Activated CD8-positive, alpha-beta memory T cell treated with anti-CD3 and anti-CD28 coated beads for 36 hours (primary cell): ENCODE measurements around the gene IL17RA. TPM values are rescaled to one million over a fixed set of nuclear protein-coding genes. Genes with fewer than 3 reads are reported as not detected.

Source experiments
- CTCF ChIA-PET: fragments of 350-600 bp; sonication (Branson Sonifier 250); formaldehyde crosslinking; loops from one replicate; lab custom pipeline; 2021; ENCODE audit warnings: antibody characterized with exemption; lab: Charles Lee
- POLR2A ChIA-PET: fragments of 350-600 bp; sonication (Branson Sonifier 250); formaldehyde crosslinking; loops from one replicate; lab custom pipeline; 2021; ENCODE audit warnings: antibody characterized with exemption; lab: Charles Lee
- total RNA-seq, 2 experiments: library from RNA; stranded (reverse); gene quantifications; one replicate each; pipeline ENCODE4 v1.2.3, GENCODE V29; 2021

The IL17RA gene
- total RNA-seq, 2 experiments from 2014 or later: 18.7 to 20.4 TPM

DNA sequence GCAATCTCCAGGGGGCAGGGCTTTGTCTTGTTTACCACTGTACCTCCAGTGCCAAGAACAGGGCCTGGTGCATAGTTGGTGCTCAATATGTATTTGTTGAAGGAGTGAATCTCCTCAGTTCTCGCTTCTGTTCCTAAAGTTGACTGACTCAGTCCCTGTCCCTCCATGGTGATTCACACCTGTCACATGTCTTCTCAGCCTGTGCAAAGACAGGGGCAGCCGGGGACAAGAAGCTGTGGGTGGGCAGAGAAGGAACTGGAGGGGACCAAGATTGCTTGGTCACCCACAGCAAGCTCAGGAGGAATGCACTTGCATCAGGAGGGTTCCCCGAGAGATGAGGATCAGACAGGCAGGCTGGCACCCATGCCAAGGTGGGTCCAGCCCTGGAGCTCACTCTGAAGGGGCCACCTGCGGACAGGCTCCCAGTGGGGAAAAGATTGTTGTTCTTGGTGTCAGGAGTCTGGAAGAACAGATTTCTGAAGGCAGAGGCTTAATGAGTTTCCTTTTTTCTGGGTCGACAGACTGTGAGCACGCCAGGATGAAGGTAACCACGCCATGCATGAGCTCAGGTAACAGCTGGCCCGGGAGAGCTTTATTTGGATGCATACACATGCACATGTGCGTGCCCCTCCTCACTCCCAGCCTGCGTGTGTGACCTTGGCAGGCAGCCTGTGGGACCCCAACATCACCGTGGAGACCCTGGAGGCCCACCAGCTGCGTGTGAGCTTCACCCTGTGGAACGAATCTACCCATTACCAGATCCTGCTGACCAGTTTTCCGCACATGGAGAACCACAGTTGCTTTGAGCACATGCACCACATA lies 16.9 kb downstream of the IL17RA start:
- ChIA-PET CTCF (interaction anchor here (1.6 kb wide), 1 partner anchor 70 kb away, joined by 5 read pairs; no protein-coding TSS in a partner anchor), POLR2A (no interaction called here)

DNA sequence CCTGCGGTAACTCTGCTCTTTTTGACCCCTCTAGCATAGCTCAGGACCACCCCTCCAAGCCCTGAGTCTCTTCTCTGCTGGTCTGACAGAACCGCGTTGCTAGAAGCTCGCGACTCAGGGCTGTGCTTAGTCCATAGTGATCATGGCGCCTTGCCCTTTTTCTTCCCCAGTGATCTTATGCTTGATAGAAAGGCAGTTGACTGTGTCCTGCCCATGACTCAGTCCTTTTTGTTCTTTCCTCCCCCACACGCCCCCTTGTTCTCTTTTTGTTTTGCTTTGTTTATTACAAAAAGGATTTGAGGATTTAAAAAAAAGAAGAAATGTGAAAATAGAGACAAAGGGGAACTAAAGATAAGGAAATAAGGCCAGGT lies 17.5 kb downstream of the IL17RA start:
- ChIA-PET CTCF (interaction anchor here (1.6 kb wide), 1 partner anchor 69 kb away, joined by 5 read pairs; no protein-coding TSS in a partner anchor), POLR2A (interaction anchor here (0.5 kb wide), 1 partner anchor 134 kb away, joined by 8 read pairs; no protein-coding TSS in a partner anchor)

- CTCF ChIA-PET: no interaction called here
- POLR2A ChIA-PET: no interaction called here
Observed at GRCh38 chr22:17103351-17103750, 18.6 kb downstream of the IL17RA start.

DNA sequence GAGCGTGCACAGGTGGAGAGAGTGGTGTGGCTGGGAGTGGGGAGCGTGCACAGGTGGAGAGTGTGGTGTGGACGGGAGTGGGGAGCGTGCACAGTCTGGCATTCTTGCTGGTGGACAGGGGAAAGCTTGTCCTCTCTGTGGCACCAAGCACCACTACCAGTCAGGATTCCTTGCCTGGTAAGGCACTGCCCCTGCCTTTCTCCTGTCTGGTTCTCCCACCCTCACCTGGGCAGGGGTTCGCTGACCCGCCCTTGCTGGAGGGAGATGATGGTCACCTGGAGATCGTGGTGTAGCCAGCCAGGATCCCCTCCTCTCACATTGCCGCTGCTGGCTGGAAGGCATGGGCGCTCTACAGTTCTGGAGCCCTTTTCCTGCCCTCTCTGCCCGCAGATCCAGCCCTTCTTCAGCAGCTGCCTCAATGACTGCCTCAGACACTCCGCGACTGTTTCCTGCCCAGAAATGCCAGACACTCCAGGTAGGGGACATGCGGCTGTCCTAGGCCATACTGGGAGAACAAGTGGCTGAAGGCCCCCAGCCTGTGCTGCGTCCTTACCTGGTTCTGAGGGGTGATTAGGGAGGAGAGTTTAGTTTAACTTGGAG lies 19.6 kb downstream of the IL17RA start:
- ChIA-PET CTCF (no interaction called here), POLR2A (no interaction called here)

DNA sequence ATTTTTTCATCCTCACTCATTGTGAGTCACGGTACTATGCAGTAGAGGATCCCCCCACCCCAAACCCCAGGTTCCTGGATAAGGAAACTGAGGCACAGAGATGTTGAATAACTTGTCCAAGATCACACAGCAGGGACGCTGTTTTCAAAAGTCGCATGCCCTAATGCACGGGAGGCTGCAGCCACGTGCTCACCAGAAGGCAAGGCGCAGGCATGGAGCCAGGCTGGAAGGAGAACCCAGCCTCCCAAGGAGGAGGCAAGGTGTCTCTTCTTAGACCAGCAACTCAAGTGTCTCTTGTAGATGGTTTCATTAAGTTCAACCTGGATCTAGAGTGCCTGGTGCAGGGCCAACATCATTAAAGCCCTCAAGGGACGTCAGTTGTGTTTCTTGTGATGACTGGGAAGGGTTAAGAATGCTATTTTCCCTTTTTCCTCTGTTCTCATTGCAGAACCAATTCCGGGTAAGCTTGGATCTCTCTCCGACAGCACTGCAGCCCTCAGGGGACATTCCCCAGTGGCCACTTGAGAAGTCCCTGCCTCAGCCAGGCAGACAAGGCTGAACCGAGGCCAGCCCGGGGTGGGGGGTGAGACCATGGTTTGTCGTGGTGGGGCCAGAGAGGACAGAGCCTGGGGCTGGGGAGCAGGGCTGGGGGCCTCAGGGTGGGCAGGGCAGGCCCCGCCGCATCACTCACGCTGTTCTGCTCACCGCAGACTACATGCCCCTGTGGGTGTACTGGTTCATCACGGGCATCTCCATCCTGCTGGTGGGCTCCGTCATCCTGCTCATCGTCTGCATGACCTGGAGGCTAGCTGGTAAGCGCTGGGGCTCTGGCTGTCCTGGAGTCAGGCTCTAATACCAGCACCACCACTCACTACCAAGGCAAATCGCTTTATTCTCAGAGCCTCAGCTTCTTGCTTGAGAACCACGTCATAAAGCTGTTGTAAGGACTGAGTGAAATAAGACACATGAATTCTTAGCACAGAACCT lies 20.6 kb downstream of the IL17RA start:
- ChIA-PET POLR2A (interaction anchor here (0.5 kb wide), 1 partner anchor 51 kb away, joined by 3 read pairs; no protein-coding TSS in a partner anchor), CTCF (no interaction called here)

GRCh38 chr22:17106161-17106784 lies 21.5 kb downstream of the IL17RA start:
- ChIA-PET CTCF (interaction anchor here (0.6 to 0.7 kb wide), 3 partner anchors 18 to 733 kb away, joined by 3 read pairs; no protein-coding TSS in a partner anchor), POLR2A (interaction anchor here (0.5 to 1.4 kb wide), 2 partner anchors 19 to 51 kb away, joined by 3 read pairs; no protein-coding TSS in a partner anchor)

GRCh38 chr22:17106785-17107546 lies 22.2 kb downstream of the IL17RA start:
- CTCF ChIA-PET: interaction anchor here (0.6 to 1.8 kb wide), 4 partner anchors 10 to 732 kb away, joined by 3 to 6 read pairs (median 3); no protein-coding TSS in a partner anchor

DNA sequence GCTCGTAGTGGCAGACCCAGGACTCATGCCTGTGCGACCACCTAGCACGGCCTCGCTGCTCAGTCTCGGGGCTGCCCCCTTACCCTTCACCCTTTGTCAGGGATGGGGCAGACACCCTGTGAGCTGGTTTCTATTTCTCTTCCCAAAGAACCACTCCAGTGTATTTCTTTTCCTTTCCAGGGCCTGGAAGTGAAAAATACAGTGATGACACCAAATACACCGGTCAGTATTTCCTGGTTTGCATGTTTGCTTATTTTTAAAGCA lies 22.7 kb downstream of the IL17RA start:
- ChIA-PET CTCF (interaction anchor here (1.8 kb wide), 1 partner anchor 9 kb away, joined by 6 read pairs; no protein-coding TSS in a partner anchor), POLR2A (interaction anchor here (1.4 kb wide), 1 partner anchor 20 kb away, joined by 3 read pairs; no protein-coding TSS in a partner anchor)

More at GRCh38 chr22:17106785-17107546, 22.2 kb downstream of the IL17RA start:
- POLR2A ChIA-PET: interaction anchor here (1.4 kb wide), 1 partner anchor 20 kb away, joined by 3 read pairs; no protein-coding TSS in a partner anchor

GRCh38 chr22:17108256-17109112 lies 23.7 kb downstream of the IL17RA start:
- ChIA-PET POLR2A (no interaction called here), CTCF (interaction anchor here (0.9 to 1.8 kb wide), 2 partner anchors 8 to 64 kb away, joined by 3 to 6 read pairs; no protein-coding TSS in a partner anchor)

DNA sequence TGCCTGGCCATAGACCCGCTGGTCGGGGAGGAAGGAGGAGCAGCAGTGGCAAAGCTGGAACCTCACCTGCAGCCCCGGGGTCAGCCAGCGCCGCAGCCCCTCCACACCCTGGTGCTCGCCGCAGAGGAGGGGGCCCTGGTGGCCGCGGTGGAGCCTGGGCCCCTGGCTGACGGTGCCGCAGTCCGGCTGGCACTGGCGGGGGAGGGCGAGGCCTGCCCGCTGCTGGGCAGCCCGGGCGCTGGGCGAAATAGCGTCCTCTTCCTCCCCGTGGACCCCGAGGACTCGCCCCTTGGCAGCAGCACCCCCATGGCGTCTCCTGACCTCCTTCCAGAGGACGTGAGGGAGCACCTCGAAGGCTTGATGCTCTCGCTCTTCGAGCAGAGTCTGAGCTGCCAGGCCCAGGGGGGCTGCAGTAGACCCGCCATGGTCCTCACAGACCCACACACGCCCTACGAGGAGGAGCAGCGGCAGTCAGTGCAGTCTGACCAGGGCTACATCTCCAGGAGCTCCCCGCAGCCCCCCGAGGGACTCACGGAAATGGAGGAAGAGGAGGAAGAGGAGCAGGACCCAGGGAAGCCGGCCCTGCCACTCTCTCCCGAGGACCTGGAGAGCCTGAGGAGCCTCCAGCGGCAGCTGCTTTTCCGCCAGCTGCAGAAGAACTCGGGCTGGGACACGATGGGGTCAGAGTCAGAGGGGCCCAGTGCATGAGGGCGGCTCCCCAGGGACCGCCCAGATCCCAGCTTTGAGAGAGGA lies 24.5 kb downstream of the IL17RA start:
- CTCF ChIA-PET: interaction anchor here (0.9 kb wide), 1 partner anchor 63 kb away, joined by 3 read pairs; no protein-coding TSS in a partner anchor
- POLR2A ChIA-PET: no interaction called here

DNA sequence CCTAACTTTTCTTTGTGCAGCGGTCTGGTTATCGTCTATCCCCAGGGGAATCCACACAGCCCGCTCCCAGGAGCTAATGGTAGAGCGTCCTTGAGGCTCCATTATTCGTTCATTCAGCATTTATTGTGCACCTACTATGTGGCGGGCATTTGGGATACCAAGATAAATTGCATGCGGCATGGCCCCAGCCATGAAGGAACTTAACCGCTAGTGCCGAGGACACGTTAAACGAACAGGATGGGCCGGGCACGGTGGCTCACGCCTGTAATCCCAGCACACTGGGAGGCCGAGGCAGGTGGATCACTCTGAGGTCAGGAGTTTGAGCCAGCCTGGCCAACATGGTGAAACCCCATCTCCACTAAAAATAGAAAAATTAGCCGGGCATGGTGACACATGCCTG lies 25.2 kb downstream of the IL17RA start:
- CTCF ChIA-PET: no interaction called here
- POLR2A ChIA-PET: no interaction called here

DNA sequence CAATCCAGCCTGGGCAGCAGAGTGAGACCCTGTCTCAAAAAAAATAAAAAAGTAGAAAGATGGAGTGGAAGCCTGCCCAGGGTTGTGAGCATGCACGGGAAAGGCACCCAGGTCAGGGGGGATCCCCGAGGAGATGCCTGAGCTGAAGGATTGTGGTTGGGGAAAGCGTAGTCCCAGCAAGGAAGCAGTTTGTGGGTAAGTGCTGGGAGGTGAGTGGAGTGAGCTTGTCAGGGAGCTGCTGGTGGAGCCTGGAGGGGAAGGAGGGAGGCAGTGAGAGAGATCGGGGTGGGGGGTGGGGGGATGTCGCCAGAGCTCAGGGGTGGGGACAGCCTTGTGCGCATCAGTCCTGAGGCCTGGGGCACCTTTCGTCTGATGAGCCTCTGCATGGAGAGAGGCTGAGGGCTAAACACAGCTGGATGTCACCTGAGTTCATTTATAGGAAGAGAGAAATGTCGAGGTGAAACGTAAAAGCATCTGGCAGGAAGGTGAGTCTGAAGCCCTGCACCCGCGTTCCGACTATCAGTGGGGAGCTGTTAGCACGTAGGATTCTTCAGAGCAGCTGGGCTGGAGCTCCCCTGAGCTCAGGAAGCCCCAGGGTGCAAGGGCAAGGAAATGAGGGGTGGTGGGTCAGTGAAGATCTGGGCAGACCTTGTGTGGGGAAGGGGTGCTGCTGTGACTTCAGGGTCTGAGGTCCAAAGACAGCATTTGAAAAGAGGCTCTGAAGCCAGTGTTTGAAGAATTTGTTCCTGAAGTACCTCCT lies 26.2 kb downstream of the IL17RA start:
- ChIA-PET CTCF (interaction anchor here (0.7 kb wide), 2 partner anchors 64 to 454 kb away, joined by 3 to 4 read pairs; no protein-coding TSS in a partner anchor), POLR2A (no interaction called here)

- ChIA-PET POLR2A (interaction anchor here (0.6 kb wide), 1 partner anchor 22 kb away, joined by 3 read pairs; no protein-coding TSS in a partner anchor), CTCF (no interaction called here)
Observed at GRCh38 chr22:17112491-17113042, 27.8 kb downstream of the IL17RA start.

- POLR2A ChIA-PET: interaction anchor here (0.6 kb wide), 1 partner anchor 21 kb away, joined by 8 read pairs; no protein-coding TSS in a partner anchor
Observed at GRCh38 chr22:17113600-17113999, 28.8 kb downstream of the IL17RA start.

More at GRCh38 chr22:17113600-17113999, 28.8 kb downstream of the IL17RA start:
- CTCF ChIA-PET: no interaction called here
